Endothelial cell of umbilical vein (primary cell): ENCODE results near the gene IFITM10. TPM values are rescaled to one million over a fixed set of nuclear protein-coding genes. Genes with fewer than 3 reads are reported as not detected.

ENCODE experiments used
- BruUV-seq: library from RNA; stranded (reverse); fragments of 400-500 nt; replicated peaks from 2 replicates; lab custom pipeline; 2021; lab: Mats Ljungman, UMichigan
- CTCF ChIA-PET: fragments of 300-600, 350-600 bp; sonication (Branson Sonifier 250); formaldehyde crosslinking; loops from one replicate; lab custom pipeline; 2021; ENCODE audit warnings: antibody characterized with exemption, inconsistent platforms; lab: Charles Lee
- POLR2A ChIA-PET: fragments of 300-600, 350-600 bp; sonication (Branson Sonifier 250); formaldehyde crosslinking; loops from one replicate; lab custom pipeline; 2021; ENCODE audit warnings: antibody characterized with exemption, inconsistent platforms; lab: Charles Lee
- DNase-seq: peaks from one replicate; pipeline ENCODE4 v3.0.0-alpha.2; 2011; ENCODE audit warnings: low read depth, low spot score
- FAIRE-seq: peaks from 2 replicates; lab custom pipeline; 2011; peaks lifted over from hg19 to GRCh38; lab: Jason Lieb, UNC
- H2AFZ ChIP-seq: 2 replicates; pipeline ENCODE4 v1.6.0; 2012; ENCODE audit warnings: low read depth, low read length, control low read depth, inconsistent platforms
- H3K27ac ChIP-seq: 2 replicates; pipeline ENCODE4 v1.5.1; 2011; ENCODE audit warnings: low read depth, mild to moderate bottlenecking, control low read depth, low read length, moderate library complexity; ENCODE audit not compliant: insufficient read depth
- H3K27me3 ChIP-seq, 2 experiments: 2 replicates each; pipeline versions ENCODE4 v1.6.0 to v1.6.1; 2011; ENCODE audit warnings: low read length in 2 of 2, mixed read lengths in 1 of 2; ENCODE audit not compliant: control insufficient read depth in 2 of 2, insufficient read depth in 2 of 2
- H3K36me3 ChIP-seq, 2 experiments: 2 replicates in 1 of 2; 3 replicates in 1 of 2; pipeline ENCODE4 v1.5.1; 2011; ENCODE audit warnings: low read length in 2 of 2, mild to moderate bottlenecking in 1 of 2, moderate library complexity in 1 of 2; ENCODE audit not compliant: control insufficient read depth in 2 of 2, insufficient read depth in 2 of 2; ENCODE audit errors: extremely low read depth in 1 of 2
- H3K4me1 ChIP-seq: 3 replicates; pipeline ENCODE4 v1.5.1; 2011; ENCODE audit warnings: mild to moderate bottlenecking, low read length; ENCODE audit not compliant: control insufficient read depth, insufficient read depth; ENCODE audit errors: extremely low read depth
- H3K4me2 ChIP-seq: 2 replicates; pipeline ENCODE4 v1.6.1; 2011; ENCODE audit warnings: low read length, control low read depth, mixed read lengths; ENCODE audit not compliant: insufficient read depth
- H3K4me3 ChIP-seq, 3 experiments: fragments of 200-600 bp in 1 of 3; sonication (generic), shearing (Covaris generic) in 1 of 3; replicated peaks in 1 of 3; 2 replicates each; pipeline ENCODE4 v1.5.1; 2011 to 2016; ENCODE audit warnings: control low read depth in 3 of 3, low read length in 3 of 3, mild to moderate bottlenecking in 2 of 3, inconsistent platforms in 1 of 3, low read depth in 1 of 3, moderate library complexity in 1 of 3; ENCODE audit not compliant: insufficient read depth in 1 of 3
- H3K79me2 ChIP-seq: 2 replicates; pipeline ENCODE4 v1.6.0; 2012; ENCODE audit warnings: low read length, inconsistent platforms; ENCODE audit not compliant: control insufficient read depth, insufficient read depth
- H3K9ac ChIP-seq: replicated peaks from 2 replicates; pipeline ENCODE3; 2011; ENCODE audit warnings: low read length, control low read depth; ENCODE audit not compliant: insufficient read depth; ENCODE audit errors: extremely low read depth
- H3K9me1 ChIP-seq: replicated peaks from 3 replicates; pipeline ENCODE4 v1.6.0; 2011; ENCODE audit warnings: mild to moderate bottlenecking, low read length; ENCODE audit not compliant: control insufficient read depth, insufficient read depth; ENCODE audit errors: extremely low read depth
- H3K9me3 ChIP-seq: replicated peaks from 2 replicates; pipeline ENCODE4 v1.5.1; 2012; ENCODE audit warnings: low read length, inconsistent platforms; ENCODE audit not compliant: control insufficient read depth, insufficient read depth
- H4K20me1 ChIP-seq: replicated peaks from 2 replicates; pipeline ENCODE3; 2011; ENCODE audit warnings: mild to moderate bottlenecking, low read length; ENCODE audit not compliant: control insufficient read depth, insufficient read depth; ENCODE audit errors: extremely low read depth
- CTCF ChIP-seq, 2 donors: IDR thresholded peaks; 1 replicate in 1 of 2; 2 replicates in 1 of 2; pipeline ENCODE4 v1.5.1; 2011; ENCODE audit warnings: low read length in 2 of 2, mild to moderate bottlenecking in 2 of 2, moderate library complexity in 2 of 2, control low read depth in 1 of 2, inconsistent platforms in 1 of 2, low read depth in 1 of 2; ENCODE audit not compliant: insufficient read depth in 1 of 2; ENCODE audit errors: extremely low read depth in 1 of 2
- EZH2 ChIP-seq: IDR thresholded peaks from 2 replicates; pipeline ENCODE4 v1.6.1; 2012; ENCODE audit warnings: borderline replicate concordance, low read depth, mild to moderate bottlenecking, moderate library complexity, low read length, inconsistent platforms; ENCODE audit not compliant: severe bottlenecking
- FOS ChIP-seq: IDR thresholded peaks from 2 replicates; pipeline ENCODE4 v1.6.1; 2011; ENCODE audit warnings: mild to moderate bottlenecking, low read length, moderate library complexity, borderline replicate concordance; ENCODE audit not compliant: insufficient read depth
- GATA2 ChIP-seq: IDR thresholded peaks from 2 replicates; pipeline ENCODE4 v1.7.0; 2011; ENCODE audit warnings: low read depth, mild to moderate bottlenecking, moderate library complexity, mixed read lengths, low read length; ENCODE audit not compliant: insufficient read length, insufficient read depth
- JUN ChIP-seq: IDR thresholded peaks from 2 replicates; pipeline ENCODE4 v1.6.1; 2011; ENCODE audit warnings: borderline replicate concordance, low read depth; ENCODE audit not compliant: insufficient read length, insufficient read depth
- MAX ChIP-seq: IDR thresholded peaks from 2 replicates; pipeline ENCODE4 v1.6.1; 2011; ENCODE audit not compliant: insufficient read depth, insufficient read length
- MYC ChIP-seq: IDR thresholded peaks from one replicate; pipeline ENCODE4 v1.6.1; 2011; ENCODE audit warnings: mild to moderate bottlenecking, low read depth, low read length
- POLR2A ChIP-seq: IDR thresholded peaks from 2 replicates; pipeline ENCODE4 v1.6.1; 2012; ENCODE audit warnings: low read depth, mild to moderate bottlenecking, control low read depth, low read length
- POLR2AphosphoS5 ChIP-seq: IDR thresholded peaks from 2 replicates; pipeline ENCODE4 v1.6.1; 2012; ENCODE audit warnings: low read depth, mild to moderate bottlenecking, control low read depth, low read length, moderate library complexity; ENCODE audit not compliant: insufficient read depth
- dilution Hi-C: fragments of 300-500 bp; cut with MboI; formaldehyde crosslinking; loops from one replicate; pipeline ENCODE4 v1.15.0; 2019; ENCODE audit warnings: low sequenced_read_pairs; ENCODE audit not compliant: extremely low pct_ligation_motif_present
- intact Hi-C: fragments of 100-400 bp; cut with micrococcal nuclease; formaldehyde crosslinking; loops from one replicate; pipeline ENCODE4 v1.10.0; 2022
- polyA plus RNA-seq, 4 experiments: library from polyadenylated mRNA; depleted of rRNA in 3 of 4; stranded (reverse) in 3 of 4; unstranded in 1 of 4; fragments of >200 nt; gene quantifications; 2 replicates each; pipeline versions ENCODE4 v1.2.1 to v1.2.3, GENCODE V29; 2011 to 2012; ENCODE audit warnings: missing spikeins in 1 of 4
- total RNA-seq: library from RNA; stranded (reverse); gene quantifications from 2 replicates; pipeline ENCODE4 v1.2.3, GENCODE V29; 2021

IFITM10 gene
- total and polyA plus RNA-seq, 2 donors (not counting 3 experiments of a cell fraction or from before 2014, with no cell fraction given), result 0.04 to 0.66 TPM

- no TSS peak for BruUV-seq
- Histone ChIP-seq H3K9me3 (no peaks in the 10 kb centered on the region), H3K4me2 (peak overlapping the region; percentile 72), H3K4me1 (peaks cover 16% of the 10 kb centered on the region), H3K9me1 (no peaks in the 10 kb centered on the region), H3K79me2 (no peaks in the 10 kb centered on the region), H4K20me1 (no peaks in the 10 kb centered on the region), H2AFZ (no peak overlapping the region), H3K36me3 (no peaks in the 10 kb centered on the region), H3K27me3 (no peaks in the 10 kb centered on the region), H3K27ac (no peak overlapping the region), H3K4me3 (no peak overlapping the region), H3K9ac (no peak overlapping the region)
- TF ChIP-seq MYC (no peak), POLR2AphosphoS5 (no peak), JUN (no peak), MAX (no peak), CTCF (IDR thresholded peaks at IDR 0.05; ENCODE audit: extremely low read depth in 1 of 2, insufficient read depth in 1 of 2, low read depth in 1 of 2, low read length in 2 of 2) (no peak), EZH2 (no peak), GATA2 (no peak), POLR2A (no peak), FOS (no peak)
- POLR2A ChIA-PET, result interaction anchor here (1.3 kb wide), 1 partner anchor 140 kb away, joined by 4 read pairs; no protein-coding TSS in a partner anchor
- CTCF ChIA-PET, result interaction anchor here (1.4 to 5.5 kb wide), 16 partner anchors 11 to 466 kb away, joined by 3 to 623 read pairs (median 12); partner anchors contain the start of gene SYT8
- DNase-seq (no peak), FAIRE-seq (no peak)
- dilution Hi-C loops, result no loop called here
- intact Hi-C loops, result loop anchor here (5.0 kb wide), 1 partner anchor 69 kb away; the partner anchor contains the start of gene CTSD
Measured at GRCh38 chr11:1692708-1693326, 57.6 kb downstream of the IFITM10 start.
